GM13976 (cell line): Measurements from ENCODE around the gene BIK.

Experiments used
- DNase-seq: peaks from one replicate; pipeline ENCODE4 v3.0.0; 2012; ENCODE audit warnings: low spot score
- CTCF ChIP-seq: IDR thresholded peaks from 2 replicates; pipeline ENCODE4 v1.5.1; 2012; ENCODE audit warnings: borderline replicate concordance, mild to moderate bottlenecking; ENCODE audit not compliant: insufficient read depth; ENCODE audit errors: extremely low read depth, missing control alignments, control extremely low read depth
- in situ Hi-C: fragments of 300-500 bp; cut with MboI; formaldehyde crosslinking; loops from one replicate; pipeline ENCODE4 v1.12.0; 2022; ENCODE audit warnings: low sequenced_read_pairs, mixed read lengths, inconsistent platforms; ENCODE audit not compliant: unreplicated experiment

Gene BIK

GRCh38 chr22:43171019-43171491, 60.5 kb downstream of the BIK start:
- no peak for TF ChIP-seq CTCF
- in situ Hi-C loops, result no loop called here
- no peak for DNase-seq

GRCh38 chr22:43171607-43172006, 61.1 kb downstream of the BIK start:
- TF ChIP-seq CTCF, result no peak
- no peak for DNase-seq
- in situ Hi-C loops, result no loop called here

GRCh38 chr22:43172191-43172590, 61.6 kb downstream of the BIK start:
- in situ Hi-C loops, result no loop called here
- no peak for DNase-seq
- no peak for TF ChIP-seq CTCF

- in situ Hi-C loops, result no loop called here
- DNase-seq, result no peak
- no peak for TF ChIP-seq CTCF
Measured at GRCh38 chr22:43173566-43173965, 63.0 kb downstream of the BIK start.

- DNase-seq, result no peak
- in situ Hi-C loops, result no loop called here
- TF ChIP-seq CTCF, result no peak
Measured at GRCh38 chr22:43173976-43174720, 63.6 kb downstream of the BIK start.

GRCh38 chr22:43174941-43175531, 64.5 kb downstream of the BIK start:
- in situ Hi-C loops, result no loop called here
- no peak for TF ChIP-seq CTCF
- no peak for DNase-seq
